Measurements from ENCODE around the gene NUP43.

- TF ChIP-seq, protein P1, sequence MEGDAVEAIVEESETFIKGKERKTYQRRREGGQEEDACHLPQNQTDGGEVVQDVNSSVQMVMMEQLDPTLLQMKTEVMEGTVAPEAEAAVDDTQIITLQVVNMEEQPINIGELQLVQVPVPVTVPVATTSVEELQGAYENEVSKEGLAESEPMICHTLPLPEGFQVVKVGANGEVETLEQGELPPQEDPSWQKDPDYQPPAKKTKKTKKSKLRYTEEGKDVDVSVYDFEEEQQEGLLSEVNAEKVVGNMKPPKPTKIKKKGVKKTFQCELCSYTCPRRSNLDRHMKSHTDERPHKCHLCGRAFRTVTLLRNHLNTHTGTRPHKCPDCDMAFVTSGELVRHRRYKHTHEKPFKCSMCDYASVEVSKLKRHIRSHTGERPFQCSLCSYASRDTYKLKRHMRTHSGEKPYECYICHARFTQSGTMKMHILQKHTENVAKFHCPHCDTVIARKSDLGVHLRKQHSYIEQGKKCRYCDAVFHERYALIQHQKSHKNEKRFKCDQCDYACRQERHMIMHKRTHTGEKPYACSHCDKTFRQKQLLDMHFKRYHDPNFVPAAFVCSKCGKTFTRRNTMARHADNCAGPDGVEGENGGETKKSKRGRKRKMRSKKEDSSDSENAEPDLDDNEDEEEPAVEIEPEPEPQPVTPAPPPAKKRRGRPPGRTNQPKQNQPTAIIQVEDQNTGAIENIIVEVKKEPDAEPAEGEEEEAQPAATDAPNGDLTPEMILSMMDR (IDR thresholded peaks at IDR 0.05): no peak
- no peak for TF ChIP-seq POLR2A (IDR thresholded peaks at IDR 0.05)
Observed at GRCh38 chr6:149782337-149782736, 36.0 kb upstream of the NUP43 start.

All from uterus (tissue), 2 donors.